Fibroblast of peridontal ligament (primary cell): ENCODE measurements around the gene EFNA1.

Source experiments
- DNase-seq: peaks from one replicate; pipeline ENCODE4 v3.0.0-alpha.2; 2010; ENCODE audit errors: extremely low read depth

EFNA1 gene, protein sequence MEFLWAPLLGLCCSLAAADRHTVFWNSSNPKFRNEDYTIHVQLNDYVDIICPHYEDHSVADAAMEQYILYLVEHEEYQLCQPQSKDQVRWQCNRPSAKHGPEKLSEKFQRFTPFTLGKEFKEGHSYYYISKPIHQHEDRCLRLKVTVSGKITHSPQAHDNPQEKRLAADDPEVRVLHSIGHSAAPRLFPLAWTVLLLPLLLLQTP

GRCh38 chr1:155127105-155127966 lies at the start of gene EFNA1:
Gene EFNA1 (plus strand): TSS chr1:155127876. CDS start chr1:155127978, 102 bp downstream.
- peak; percentile 18 for DNase-seq

DNA sequence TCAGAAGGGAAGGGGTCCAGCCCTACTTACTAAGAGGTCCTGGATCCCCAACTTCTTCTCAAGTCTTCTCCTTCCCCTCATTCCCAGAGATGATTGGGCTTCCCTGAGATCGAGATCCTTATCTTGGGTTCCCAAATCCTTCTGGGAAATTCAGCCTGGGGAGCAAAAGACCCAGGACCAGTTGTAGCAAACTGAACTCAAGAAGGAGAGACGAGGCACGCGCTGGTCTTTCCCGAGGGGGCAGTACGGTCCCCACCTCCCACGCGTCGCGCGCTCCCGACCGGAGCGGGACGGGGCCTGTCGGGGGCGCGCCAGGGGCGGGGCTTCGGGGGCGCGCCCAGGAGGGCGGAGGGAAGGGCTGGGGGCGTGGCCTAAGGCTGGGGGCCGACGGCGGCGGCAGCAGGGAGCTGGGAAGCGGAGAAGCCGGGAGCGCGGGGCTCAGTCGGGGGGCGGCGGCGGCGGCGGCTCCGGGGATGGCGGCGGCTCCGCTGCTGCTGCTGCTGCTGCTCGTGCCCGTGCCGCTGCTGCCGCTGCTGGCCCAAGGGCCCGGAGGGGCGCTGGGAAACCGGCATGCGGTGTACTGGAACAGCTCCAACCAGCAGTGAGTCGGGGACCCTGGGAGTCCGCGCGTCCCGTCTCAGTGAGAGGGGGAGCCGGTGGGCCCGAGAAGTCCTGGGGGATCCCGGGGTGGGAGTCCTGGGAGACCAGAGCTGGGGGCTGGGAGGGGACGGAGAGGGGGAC lies 49.0 kb upstream of the EFNA1 start, which contains the start of gene EFNA3:
Gene EFNA3 (plus strand): TSS at position 369 of the 741 bp plus-strand sequence. CDS start 105 bp downstream, at position 474.
- DNase-seq = no peak

- no peak for DNase-seq
These were observed 48.5 kb upstream of the EFNA1 start for GRCh38 chr1:155079210-155079486.

- no peak for DNase-seq
These were observed 48.0 kb upstream of the EFNA1 start for GRCh38 chr1:155079487-155080311.

DNA sequence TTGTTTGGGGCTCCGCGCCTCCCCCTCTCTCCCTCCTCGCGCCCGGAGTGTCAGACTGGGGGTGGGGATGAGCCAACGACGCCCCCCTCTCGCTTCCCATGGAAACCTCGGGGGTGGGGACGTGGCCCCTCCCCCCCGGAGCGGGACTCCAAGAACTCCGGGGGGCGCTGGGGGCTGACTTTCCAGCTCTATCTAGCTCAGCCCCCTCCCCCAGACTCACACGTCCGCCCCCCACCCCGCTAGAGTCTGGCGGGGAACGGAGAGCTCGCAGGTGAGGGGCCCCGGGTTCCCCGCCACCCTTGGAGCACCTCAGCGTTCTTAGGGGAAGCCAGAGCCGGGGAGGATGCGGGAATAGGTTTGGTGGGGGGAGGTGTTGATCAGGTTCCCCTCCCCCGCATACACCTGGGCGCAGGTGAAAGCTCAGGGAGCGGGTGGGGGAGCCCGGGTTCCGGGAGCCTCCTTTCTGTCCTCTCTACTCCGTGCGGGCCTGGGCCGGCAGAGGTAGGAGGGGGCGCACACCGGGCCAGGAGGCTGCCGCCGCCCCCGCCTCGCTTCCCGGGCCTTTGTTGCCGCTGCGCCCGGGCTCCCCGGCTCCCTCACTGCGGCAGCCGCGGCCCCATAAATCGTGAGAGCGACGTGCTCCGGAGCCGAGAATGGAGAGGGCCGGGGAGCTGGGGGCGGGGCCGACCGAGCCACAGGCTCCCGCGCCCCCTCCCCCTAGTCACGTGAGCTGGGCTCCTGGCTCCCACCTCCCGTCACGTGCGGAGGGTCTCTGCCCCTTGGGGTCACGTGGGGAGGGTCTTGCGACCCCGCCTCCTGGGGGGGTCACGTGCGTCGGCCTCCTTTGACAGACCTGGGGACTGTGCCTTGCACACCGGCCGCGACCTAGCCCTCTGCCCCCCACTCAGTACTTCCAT lies 47.1 kb upstream of the EFNA1 start:
- no peak for DNase-seq

DNA sequence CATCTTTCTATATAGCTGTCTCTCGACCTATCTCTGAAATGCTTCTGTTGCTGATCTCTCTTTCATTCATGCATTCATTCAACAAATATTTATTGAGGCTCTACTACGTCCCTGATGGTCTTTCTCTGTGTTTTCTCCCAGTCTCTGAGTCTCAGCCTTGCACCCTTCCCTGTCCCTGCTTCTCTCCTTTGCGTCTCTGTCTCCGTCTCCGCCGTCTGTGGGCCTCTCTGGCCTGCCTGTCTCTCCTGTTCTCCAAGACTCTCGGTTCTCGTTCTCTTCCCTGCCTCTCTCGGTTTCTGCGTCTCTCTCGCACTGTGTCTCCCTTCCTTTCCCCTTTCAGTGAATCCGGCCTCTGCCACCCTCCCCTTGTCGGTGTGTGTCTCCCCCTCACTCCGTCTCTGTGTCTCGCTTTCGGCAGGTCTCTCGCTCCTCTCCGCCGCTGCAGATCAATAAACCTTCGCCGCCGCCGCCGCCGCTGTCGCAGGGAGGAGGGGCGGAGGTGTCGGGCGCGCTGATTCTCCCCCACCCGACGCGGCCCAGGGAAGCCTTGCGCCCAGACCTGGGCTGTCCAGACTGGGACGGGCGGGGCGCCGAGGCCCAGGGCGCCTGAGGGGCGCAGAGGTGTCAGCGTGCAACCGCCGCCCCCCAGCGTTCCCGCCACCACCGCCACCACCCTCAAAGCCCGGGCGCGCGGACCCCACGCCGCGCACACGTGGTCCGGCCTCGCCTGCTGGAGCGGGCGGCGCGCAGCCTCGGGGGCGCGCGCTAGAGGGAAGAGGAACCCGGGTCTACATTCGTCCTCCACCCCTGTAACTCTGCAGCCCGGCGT lies 46.0 kb upstream of the EFNA1 start:
- DNase-seq = no peak

DNA sequence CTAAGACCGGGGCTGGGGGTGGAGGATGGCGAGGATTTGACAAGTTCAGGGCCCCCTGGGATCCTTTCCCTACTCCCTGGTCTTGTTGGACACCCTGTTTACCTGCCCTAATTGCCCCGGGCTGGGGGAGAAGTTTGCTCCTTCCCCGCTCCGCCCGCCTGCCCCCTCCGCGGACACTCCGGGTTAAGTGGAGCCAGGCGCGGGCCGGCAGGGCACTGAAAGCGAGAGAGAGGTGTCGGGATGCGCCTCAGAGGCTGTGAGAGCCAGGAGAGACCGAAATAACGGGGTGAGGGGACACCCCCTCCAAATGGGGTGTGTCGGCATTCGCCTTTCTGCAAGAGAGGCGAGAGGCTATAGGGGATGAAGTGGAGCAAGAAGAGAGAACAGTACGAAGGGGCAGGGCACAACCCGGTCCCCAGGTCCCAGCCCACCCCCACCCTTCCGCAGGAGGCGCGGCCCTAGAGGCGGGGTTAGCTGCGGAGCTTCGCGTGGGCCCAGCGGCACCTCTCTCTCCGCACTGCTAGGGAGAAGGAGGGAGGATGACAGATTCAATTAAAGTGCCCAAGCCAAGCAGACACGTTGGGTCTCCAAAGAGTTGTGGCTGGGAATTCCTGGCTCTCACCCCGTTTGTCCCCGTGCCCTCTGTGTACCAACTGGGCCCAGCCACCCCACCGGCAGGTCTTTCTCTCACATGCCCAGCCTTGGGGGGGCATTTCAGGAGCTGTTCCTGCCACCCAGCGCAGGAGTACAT lies 45.2 kb upstream of the EFNA1 start:
- DNase-seq = no peak

DNA sequence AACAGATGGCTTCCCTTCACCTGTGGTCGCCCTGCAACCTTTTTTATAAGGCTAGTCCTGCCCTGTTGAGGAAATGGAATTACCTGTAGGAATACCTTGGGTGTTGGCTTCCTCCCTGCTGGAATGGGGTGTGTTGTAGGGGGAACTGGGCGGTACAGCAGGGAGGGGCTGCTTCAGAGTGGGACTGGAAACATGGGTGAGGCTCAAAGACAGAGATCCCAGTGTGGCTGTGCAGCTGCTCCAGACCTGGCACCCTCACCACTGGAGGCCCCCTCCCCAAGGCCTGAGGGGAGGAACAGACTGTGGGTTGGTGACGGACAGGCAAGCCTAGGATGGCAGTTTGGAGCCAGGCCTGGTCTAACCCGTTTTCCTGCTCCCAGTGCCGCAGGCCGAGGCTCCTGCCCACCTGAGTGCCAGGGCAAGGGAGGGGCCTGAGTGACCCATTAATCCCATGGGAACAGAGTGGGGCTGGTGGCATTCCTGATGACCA lies 44.6 kb upstream of the EFNA1 start:
- no peak for DNase-seq

- peak; percentile 37 for DNase-seq
These were observed 43.6 kb upstream of the EFNA1 start for GRCh38 chr1:155083865-155084721.

DNA sequence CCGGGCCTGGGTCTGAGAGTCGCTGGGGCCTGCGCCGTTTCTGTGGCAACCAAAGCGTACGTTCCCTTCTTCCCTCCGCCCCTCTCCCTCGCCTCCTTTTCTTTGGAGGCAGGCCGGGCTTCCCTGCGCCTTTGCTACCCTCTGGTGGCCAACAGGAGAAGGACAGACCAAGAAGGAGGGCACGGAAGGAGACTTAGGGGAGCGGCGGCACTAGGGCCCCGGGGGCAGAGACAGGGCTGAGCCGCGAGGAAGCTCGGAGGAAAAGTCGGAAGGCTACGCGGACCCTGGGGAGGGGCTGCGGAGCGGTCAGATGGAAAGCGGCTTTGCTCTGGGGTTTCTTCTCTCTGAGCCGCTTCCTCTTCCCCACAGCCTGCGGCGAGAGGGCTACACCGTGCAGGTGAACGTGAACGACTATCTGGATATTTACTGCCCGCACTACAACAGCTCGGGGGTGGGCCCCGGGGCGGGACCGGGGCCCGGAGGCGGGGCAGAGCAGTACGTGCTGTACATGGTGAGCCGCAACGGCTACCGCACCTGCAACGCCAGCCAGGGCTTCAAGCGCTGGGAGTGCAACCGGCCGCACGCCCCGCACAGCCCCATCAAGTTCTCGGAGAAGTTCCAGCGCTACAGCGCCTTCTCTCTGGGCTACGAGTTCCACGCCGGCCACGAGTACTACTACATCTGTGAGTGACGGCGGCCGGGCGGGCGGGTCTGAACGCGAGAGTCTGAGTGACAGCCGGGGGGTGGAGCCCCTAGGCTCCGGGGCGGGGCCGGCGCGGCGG lies 42.8 kb upstream of the EFNA1 start:
- DNase-seq = peak; percentile 92

DNA sequence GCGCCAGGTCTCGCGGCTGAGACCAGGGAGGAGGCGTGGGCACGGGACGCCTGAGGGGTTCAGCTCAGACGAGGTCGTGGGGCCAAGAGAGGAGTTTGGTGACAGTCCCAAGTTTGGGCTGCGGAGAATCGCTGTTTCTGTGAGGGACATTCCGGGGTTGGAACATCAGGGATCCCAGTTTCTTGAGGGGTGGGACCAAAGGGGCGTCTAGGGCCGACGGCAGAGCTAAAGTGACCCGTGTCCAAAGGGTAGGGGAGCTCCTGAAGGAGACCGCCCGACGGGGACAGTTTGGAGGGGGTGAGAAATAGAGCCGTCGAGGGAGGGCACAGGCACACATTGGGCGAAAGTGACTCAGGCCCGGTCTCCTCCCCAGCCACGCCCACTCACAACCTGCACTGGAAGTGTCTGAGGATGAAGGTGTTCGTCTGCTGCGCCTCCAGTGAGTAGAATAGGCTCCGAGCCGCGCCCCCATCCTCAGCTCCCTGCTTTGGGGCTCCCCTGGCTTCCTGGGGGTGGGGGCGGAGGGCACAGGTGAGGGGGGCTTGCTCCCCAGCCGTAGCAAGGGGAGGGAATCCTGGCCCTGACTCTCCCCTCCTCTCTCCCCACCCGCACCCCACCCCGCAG lies 42.1 kb upstream of the EFNA1 start:
- no peak for DNase-seq

GRCh38 chr1:155086128-155086741 lies 41.4 kb upstream of the EFNA1 start:
- DNase-seq = no peak

DNA sequence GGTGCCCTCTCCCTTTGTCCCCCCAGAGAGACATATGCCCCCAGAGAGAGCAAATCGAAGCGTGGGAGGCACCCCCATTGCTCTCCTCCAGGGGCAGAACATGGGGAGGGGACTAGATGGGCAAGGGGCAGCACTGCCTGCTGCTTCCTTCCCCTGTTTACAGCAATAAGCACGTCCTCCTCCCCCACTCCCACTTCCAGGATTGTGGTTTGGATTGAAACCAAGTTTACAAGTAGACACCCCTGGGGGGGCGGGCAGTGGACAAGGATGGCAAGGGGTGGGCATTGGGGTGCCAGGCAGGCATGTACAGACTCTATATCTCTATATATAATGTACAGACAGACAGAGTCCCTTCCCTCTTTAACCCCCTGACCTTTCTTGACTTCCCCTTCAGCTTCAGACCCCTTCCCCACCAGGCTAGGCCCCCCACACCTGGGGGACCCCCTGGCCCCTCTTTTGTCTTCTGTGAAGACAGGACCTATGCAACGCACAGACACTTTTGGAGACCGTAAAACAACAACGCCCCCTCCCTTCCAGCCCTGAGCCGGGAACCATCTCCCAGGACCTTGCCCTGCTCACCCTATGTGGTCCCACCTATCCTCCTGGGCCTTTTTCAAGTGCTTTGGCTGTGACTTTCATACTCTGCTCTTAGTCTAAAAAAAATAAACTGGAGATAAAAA lies 40.7 kb upstream of the EFNA1 start:
- DNase-seq = no peak

DNA sequence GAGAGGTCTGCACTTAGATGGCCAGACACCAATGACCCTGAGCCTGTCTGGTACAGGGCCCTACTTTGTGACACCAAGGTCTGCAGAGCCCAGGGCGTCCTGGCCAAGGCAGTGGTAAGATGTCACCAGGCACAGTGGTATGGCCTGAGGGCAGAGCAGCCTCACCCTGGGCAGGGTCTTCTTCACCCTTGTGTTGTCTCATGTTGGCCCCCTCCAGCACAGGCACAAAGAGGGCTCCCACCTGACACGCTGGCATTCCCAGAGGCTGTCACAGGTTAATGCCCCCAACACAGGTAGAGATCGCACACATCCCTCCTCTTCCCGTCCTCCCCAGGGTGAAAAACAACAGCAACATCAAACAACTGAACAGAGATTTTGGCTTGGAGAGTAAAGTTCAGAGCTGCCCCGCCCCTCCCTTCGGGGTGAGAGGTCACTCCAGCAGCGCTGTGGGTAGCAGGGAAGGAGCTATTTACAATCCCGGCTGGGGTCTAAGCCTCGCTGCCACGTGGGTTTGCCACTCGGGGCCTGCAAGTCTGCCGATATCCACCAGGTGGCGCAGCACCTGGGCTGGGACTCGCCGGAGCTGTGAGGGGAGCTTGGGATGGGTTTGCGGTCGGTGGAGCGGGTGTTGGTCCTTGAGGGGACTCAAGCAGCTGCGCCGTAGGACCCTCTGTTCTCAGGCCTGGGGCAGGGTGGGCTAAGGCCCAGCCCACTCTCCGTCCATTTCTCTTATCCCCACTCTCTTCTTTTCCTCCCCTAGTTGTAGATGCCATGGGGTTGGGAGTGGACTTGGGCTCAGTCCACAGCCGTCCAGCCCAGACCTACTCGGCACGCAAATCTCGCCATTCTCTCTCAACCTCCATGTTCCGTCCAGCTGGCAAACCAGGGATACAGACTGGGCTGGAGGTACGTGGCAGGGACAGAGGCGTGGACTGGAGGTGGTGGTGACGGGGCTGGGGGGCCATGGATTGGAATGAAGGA lies 36.3 kb upstream of the EFNA1 start:
- DNase-seq = peak; percentile 57
